ENCODE data around the gene FUT3.

Gene FUT3

GRCh38 chr19:5832061-5832460 lies 19.2 kb downstream of the FUT3 start:
- no peak overlapping the region for H3K9ac ChIP-seq
- TF ChIP-seq, protein P1, sequence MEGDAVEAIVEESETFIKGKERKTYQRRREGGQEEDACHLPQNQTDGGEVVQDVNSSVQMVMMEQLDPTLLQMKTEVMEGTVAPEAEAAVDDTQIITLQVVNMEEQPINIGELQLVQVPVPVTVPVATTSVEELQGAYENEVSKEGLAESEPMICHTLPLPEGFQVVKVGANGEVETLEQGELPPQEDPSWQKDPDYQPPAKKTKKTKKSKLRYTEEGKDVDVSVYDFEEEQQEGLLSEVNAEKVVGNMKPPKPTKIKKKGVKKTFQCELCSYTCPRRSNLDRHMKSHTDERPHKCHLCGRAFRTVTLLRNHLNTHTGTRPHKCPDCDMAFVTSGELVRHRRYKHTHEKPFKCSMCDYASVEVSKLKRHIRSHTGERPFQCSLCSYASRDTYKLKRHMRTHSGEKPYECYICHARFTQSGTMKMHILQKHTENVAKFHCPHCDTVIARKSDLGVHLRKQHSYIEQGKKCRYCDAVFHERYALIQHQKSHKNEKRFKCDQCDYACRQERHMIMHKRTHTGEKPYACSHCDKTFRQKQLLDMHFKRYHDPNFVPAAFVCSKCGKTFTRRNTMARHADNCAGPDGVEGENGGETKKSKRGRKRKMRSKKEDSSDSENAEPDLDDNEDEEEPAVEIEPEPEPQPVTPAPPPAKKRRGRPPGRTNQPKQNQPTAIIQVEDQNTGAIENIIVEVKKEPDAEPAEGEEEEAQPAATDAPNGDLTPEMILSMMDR (conservative IDR thresholded peaks at IDR 0.05; ENCODE audit: low read depth, low read length), result no peak
- H3K36me3 ChIP-seq (ENCODE audit: insufficient read depth), result no peaks in the 10 kb centered on the region
- no peaks in the 10 kb centered on the region for H4K20me1 ChIP-seq (ENCODE audit: insufficient read depth)
- no peak overlapping the region for H3K4me3 ChIP-seq (IDR thresholded peaks at IDR 0.05; ENCODE audit: insufficient read depth, low read depth, low read length)
- peaks cover 19% of the 10 kb centered on the region; the same call in 1 of the 2 replicates for H3K27me3 ChIP-seq (ENCODE audit: insufficient read depth, low read depth)
- no peak overlapping the region for H3K27ac ChIP-seq
- no peaks in the 10 kb centered on the region for H3K79me2 ChIP-seq (ENCODE audit: insufficient read depth, low read depth)
- peaks cover 4% of the 10 kb centered on the region for H3K4me1 ChIP-seq (ENCODE audit: low read depth, poor library complexity, severe bottlenecking)
- no peak overlapping the region for H2AFZ ChIP-seq (ENCODE audit: low read depth)
- H3K4me2 ChIP-seq, result no peak overlapping the region

- Histone ChIP-seq H3K36me3 (ENCODE audit: insufficient read depth) (no peaks in the 10 kb centered on the region), H3K27me3 (ENCODE audit: insufficient read depth, low read depth) (peaks cover 15% of the 10 kb centered on the region; the same call in 1 of the 2 replicates), H3K79me2 (ENCODE audit: insufficient read depth, low read depth) (no peaks in the 10 kb centered on the region), H3K27ac (no peak overlapping the region), H2AFZ (ENCODE audit: low read depth) (no peak overlapping the region), H3K4me1 (ENCODE audit: low read depth, poor library complexity, severe bottlenecking) (peaks cover 13% of the 10 kb centered on the region), H3K4me3 (IDR thresholded peaks at IDR 0.05; ENCODE audit: insufficient read depth, low read depth, low read length) (no peak overlapping the region), H3K4me2 (no peak overlapping the region), H4K20me1 (ENCODE audit: insufficient read depth) (no peaks in the 10 kb centered on the region), H3K9ac (no peak overlapping the region)
- TF ChIP-seq, protein P1 (conservative IDR thresholded peaks at IDR 0.05; ENCODE audit: low read depth, low read length), result no peak
Measured at GRCh38 chr19:5831159-5831558, 20.1 kb downstream of the FUT3 start.

DNA sequence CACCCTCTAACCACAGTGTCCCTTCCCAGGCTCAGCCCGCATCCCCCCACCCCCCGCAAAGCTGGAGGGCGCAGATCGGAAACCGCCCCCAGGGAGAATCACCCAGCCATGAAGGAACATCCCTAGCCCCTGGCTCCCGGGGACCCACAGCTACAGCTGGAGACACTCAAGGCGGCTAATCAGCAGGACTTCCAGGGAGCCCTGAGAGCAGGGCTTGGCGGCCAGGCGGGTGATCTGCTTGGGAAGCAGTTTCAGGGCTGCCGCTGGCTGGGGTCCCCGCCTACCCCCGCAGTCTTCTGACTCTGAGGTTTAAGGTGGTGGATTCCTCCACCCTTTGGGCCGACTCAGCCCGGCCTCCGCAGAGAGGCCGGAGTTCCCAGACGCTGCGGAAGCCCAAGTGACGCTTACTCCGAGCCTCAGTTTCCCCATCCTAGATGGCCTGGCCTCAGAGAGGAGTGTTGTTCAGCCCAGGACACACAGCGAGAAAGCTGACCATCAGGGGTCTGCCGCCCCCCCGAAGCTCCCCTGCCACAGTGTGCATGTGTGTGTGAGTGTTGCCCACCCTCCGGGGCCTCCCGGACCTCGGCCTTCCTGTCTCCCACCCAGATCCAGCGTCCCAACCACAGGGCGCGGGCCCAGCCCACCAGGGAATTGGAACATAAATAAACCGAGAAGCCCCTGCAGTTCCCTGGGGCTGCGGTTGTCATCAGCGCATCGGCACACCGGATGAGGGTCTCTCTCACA lies 21.5 kb downstream of the FUT3 start:
- 0 out of 2 replicates have a peak overlapping the region, but pooled peaks have one; percentile 93 for H3K4me2 ChIP-seq
- H3K27me3 ChIP-seq (ENCODE audit: insufficient read depth, low read depth), result peaks cover 1% of the 10 kb centered on the region; the same call in 1 of the 2 replicates
- no peak overlapping the region for H3K9ac ChIP-seq
- no peaks in the 10 kb centered on the region for H3K79me2 ChIP-seq (ENCODE audit: insufficient read depth, low read depth)
- H4K20me1 ChIP-seq (ENCODE audit: insufficient read depth), result no peaks in the 10 kb centered on the region
- no peaks in the 10 kb centered on the region for H3K36me3 ChIP-seq (ENCODE audit: insufficient read depth)
- TF ChIP-seq, protein P1 (conservative IDR thresholded peaks at IDR 0.05; ENCODE audit: low read depth, low read length), result no peak
- no peak overlapping the region for H3K27ac ChIP-seq
- H3K4me3 ChIP-seq (IDR thresholded peaks at IDR 0.05; ENCODE audit: insufficient read depth, low read depth, low read length), result no peak overlapping the region
- peaks cover 14% of the 10 kb centered on the region for H3K4me1 ChIP-seq (ENCODE audit: low read depth, poor library complexity, severe bottlenecking)
- no peak overlapping the region for H2AFZ ChIP-seq (ENCODE audit: low read depth)

GRCh38 chr19:5828661-5829566 lies 22.3 kb downstream of the FUT3 start:
- Histone ChIP-seq H3K36me3 (ENCODE audit: insufficient read depth) (no peaks in the 10 kb centered on the region), H3K9ac (peak overlapping the region; percentile 64), H3K27ac (peak overlapping the region; percentile 67), H4K20me1 (ENCODE audit: insufficient read depth) (no peaks in the 10 kb centered on the region), H3K4me2 (peak overlapping the region; percentile 93), H3K79me2 (ENCODE audit: insufficient read depth, low read depth) (no peaks in the 10 kb centered on the region), H3K27me3 (ENCODE audit: insufficient read depth, low read depth) (no peaks in the 10 kb centered on the region), H3K4me3 (IDR thresholded peaks at IDR 0.05; ENCODE audit: insufficient read depth, low read depth, low read length) (no peak overlapping the region), H2AFZ (ENCODE audit: low read depth) (peak overlapping the region; percentile 85), H3K4me1 (ENCODE audit: low read depth, poor library complexity, severe bottlenecking) (peaks cover 14% of the 10 kb centered on the region)
- TF ChIP-seq, protein P1 (conservative IDR thresholded peaks at IDR 0.05; ENCODE audit: low read depth, low read length), result no peak
